Gastroesophageal sphincter (tissue), 3 donors: ENCODE measurements around the gene CES4A.

Experiments
- CTCF ChIP-seq, 4 experiments: fragments of 200-600 bp in 2 of 4; fragments of 450-650 bp in 2 of 4; sonication (generic) in 1 of 4; IDR thresholded peaks; one replicate each; pipeline ENCODE4 v1.5.1; 2017 to 2019; ENCODE audit warnings: antibody characterized with exemption in 4 of 4, mild to moderate bottlenecking in 2 of 4, moderate library complexity in 2 of 4
- POLR2A ChIP-seq, 2 donors: fragments of 450-650 bp; IDR thresholded peaks; one replicate each; pipeline ENCODE4 v1.6.1; 2017; ENCODE audit warnings: antibody characterized with exemption in 2 of 2, mild to moderate bottlenecking in 2 of 2, moderate library complexity in 1 of 2
- POLR2AphosphoS5 ChIP-seq: sonication (generic); formaldehyde crosslinking; IDR thresholded peaks from one replicate; pipeline ENCODE4 v1.6.1; 2017; ENCODE audit warnings: antibody characterized with exemption

DNA sequence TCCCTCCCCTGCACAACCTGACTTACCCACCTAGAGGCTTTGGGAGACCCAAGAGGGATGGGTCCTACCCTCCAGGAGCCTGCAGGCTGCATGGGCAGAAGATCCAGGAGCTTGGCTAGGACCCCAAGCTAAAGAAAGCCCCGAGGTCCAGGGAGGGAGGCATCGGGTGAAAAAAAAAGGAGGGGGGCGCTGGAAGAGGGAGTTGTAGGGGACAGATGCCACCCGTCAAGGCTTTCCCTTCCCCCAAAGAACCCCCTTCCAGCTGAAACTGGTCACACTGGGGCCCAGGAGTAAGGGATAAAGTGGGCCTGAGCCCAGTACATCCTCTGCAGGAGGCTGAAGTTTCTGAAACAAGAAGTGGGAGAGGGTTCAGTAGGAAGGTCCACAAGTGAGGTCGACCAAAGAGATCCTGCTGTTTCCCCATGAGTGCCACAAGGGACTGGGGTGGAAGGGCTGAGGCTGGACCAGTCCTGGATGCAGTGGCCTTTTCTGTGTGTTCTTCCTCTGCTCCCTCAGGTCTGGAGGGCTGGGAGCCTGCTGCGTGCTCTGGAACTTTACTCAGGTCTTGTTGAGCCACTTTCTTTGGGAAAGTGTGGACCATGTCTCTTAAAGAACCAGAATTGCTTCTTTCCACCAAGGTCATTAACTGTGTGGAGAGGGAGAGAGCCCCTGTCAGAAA is 26.4 kb downstream of the CES4A start:
- TF ChIP-seq POLR2A (IDR thresholded peaks at IDR 0.05) (no peak), CTCF (IDR thresholded peaks at IDR 0.05) (no peak), POLR2AphosphoS5 (no peak)
